ENCODE data around the gene BABAM2.

- no peak for TF ChIP-seq CTCF (conservative IDR thresholded peaks at IDR 0.05; ENCODE audit: low read depth, low read length)
- TF ChIP-seq POLR2A (IDR thresholded peaks at IDR 0.05; ENCODE audit: low read depth, low read length) = no peak
- TF ChIP-seq CEBPB (IDR thresholded peaks at IDR 0.05; ENCODE audit: low read depth, low read length) = no peak
- no peak for TF ChIP-seq RFX5 (IDR thresholded peaks at IDR 0.05; ENCODE audit: low read depth, low read length)
- TF ChIP-seq NFE2L2 (IDR thresholded peaks at IDR 0.05; ENCODE audit: low read depth, low read length) = no peak
- no peak for TF ChIP-seq MAFK (IDR thresholded peaks at IDR 0.05; ENCODE audit: low read depth, low read length)
- TF ChIP-seq CHD1 (IDR thresholded peaks at IDR 0.05; ENCODE audit: low read depth, low read length) = no peak
- TF ChIP-seq MXI1 (IDR thresholded peaks at IDR 0.05; ENCODE audit: borderline replicate concordance, low read depth, low read length) = no peak
- TF ChIP-seq USF2 (IDR thresholded peaks at IDR 0.05; ENCODE audit: low read depth, low read length) = no peak
- TF ChIP-seq ELK1 (IDR thresholded peaks at IDR 0.05; ENCODE audit: borderline replicate concordance, low read depth, low read length) = no peak
- no peak for TF ChIP-seq RAD21 (IDR thresholded peaks at IDR 0.05; ENCODE audit: low read length)
- TF ChIP-seq BHLHE40 (IDR thresholded peaks at IDR 0.05; ENCODE audit: low read depth, low read length) = no peak
Observed at GRCh38 chr2:27989149-27989548, 98.6 kb downstream of the BABAM2 start.
